Epithelial cell of umbilical artery (primary cell): Measurements from ENCODE around the gene HNRNPM. TPM values are rescaled to one million over a fixed set of nuclear protein-coding genes. Genes with fewer than 3 reads are reported as not detected.

Source experiments
- total RNA-seq: library from RNA; depleted of rRNA; stranded (reverse); fragments of >200 nt; gene quantifications from 2 replicates; pipeline ENCODE4 v1.2.3, GENCODE V29; 2014

HNRNPM gene
- 78.3 and 91.6 TPM in 2 replicates for total RNA-seq

GRCh38 chr19:8444677-8445487 is at the start of gene HNRNPM:
TSS of gene HNRNPM (plus strand) at chr19:8444975. CDS start at chr19:8444999, 24 bp downstream.

GRCh38 chr19:8412783-8413628 is 31.8 kb upstream of the HNRNPM start, which contains the start of gene MARCHF2:
TSS of gene MARCHF2 (plus strand) at chr19:8413305. CDS start at chr19:8421841, 8,536 bp downstream.

GRCh38 chr19:8513687-8514504 is 69.1 kb downstream of the HNRNPM start, which contains the start of gene ZNF414:
TSS of gene ZNF414 (minus strand) at chr19:8514167. CDS start at chr19:8514046, 121 bp downstream.

Other genes starting within 250 kb of the HNRNPM start
- gene CERS4, start 235.6 kb upstream of the HNRNPM start, total RNA-seq, result 1.5 and 1.9 TPM in 2 replicates
- gene CD320, start 136.6 kb upstream of the HNRNPM start, total RNA-seq, result 37.4 and 54.9 TPM in 2 replicates
- gene NDUFA7, start 123.6 kb upstream of the HNRNPM start, total RNA-seq, result 9.0 and 26.3 TPM in 2 replicates
- 51.8 and 304 TPM in 2 replicates for gene RPS28, start 123.5 kb upstream of the HNRNPM start, total RNA-seq
- 9.4 and 14.6 TPM in 2 replicates for gene KANK3, start 101.7 kb upstream of the HNRNPM start, total RNA-seq
- 9.9 and 13.3 TPM in 2 replicates for gene ANGPTL4, start 80.8 kb upstream of the HNRNPM start, total RNA-seq
- gene RAB11B, start 54.6 kb upstream of the HNRNPM start, total RNA-seq, result 19.5 and 29.9 TPM in 2 replicates
- gene MARCHF2, start 31.7 kb upstream of the HNRNPM start, total RNA-seq, result 104 and 265 TPM in 2 replicates
- not detected in 2 replicates for gene PRAM1, start 57.7 kb downstream of the HNRNPM start, total RNA-seq
- gene ZNF414, start 69.2 kb downstream of the HNRNPM start, total RNA-seq, result 2.6 and 3.3 TPM in 2 replicates
- 0.15 TPM in 1 of 2 replicates, not detected in the other for gene MYO1F, start 132.5 kb downstream of the HNRNPM start, total RNA-seq
- gene ADAMTS10, start 165.7 kb downstream of the HNRNPM start, total RNA-seq, result 1.4 and 1.6 TPM in 2 replicates
- gene NFILZ, start 185.7 kb downstream of the HNRNPM start, total RNA-seq, result not detected in 2 replicates